ENCODE measurements around the gene RETREG3. TPM values are rescaled to one million over a fixed set of nuclear protein-coding genes. Genes with fewer than 3 reads are reported as not detected.

The RETREG3 gene
- total and polyA plus RNA-seq, 2 of the 13 experiments (the other 11 are each of a cell fraction or from before 2014, with no cell fraction given) = 47.0 to 55.8 TPM

DNA sequence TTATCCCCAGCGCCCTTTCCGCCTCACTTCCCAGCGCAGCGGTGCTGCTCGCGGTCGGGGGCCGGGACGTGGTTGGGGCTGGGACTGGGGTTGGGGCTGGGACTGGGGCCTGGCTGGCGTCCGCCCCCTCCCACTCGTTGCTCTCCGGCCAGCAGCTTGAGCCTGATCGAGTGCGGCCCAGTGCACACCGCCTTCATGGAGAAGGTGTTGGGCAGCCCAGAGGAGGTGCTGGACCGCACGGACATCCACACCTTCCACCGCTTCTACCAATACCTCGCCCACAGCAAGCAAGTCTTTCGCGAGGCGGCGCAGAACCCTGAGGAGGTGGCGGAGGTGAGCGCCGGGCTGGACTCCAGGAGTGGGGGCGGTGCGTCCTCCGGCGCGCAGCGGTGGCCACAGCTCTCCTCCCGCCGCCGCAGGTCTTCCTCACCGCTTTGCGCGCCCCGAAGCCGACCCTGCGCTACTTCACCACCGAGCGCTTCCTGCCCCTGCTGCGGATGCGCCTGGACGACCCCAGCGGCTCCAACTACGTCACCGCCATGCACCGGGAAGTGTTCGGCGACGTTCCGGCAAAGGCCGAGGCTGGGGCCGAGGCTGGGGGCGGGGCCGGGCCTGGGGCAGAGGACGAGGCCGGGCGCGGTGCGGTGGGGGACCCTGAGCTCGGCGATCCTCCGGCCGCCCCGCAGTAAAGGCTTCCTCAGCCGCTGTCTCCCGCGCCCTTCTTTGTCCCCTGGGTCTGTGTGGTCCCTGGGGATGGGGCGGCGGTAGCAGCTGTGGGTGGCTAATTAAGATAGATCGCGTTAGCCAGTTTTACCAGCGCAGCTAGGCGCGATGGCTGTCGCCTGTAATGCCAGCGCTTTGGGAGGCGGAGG is 54.7 kb downstream of the RETREG3 start (continued):
- TF ChIP-seq ETV5 (CRISPR knock-in tag; IDR thresholded peaks at IDR 0.05; ENCODE audit: borderline replicate concordance) (peak; percentile 90), GTF2F1 (IDR thresholded peaks at IDR 0.05; ENCODE audit: low read length) (no peak), ZNF660 (CRISPR knock-in tag; IDR thresholded peaks at IDR 0.05; ENCODE audit: borderline replicate concordance, low read depth) (0 out of 2 replicates have a peak, but pooled peaks have one; percentile 32), ZIK1 (CRISPR knock-in tag; IDR thresholded peaks at IDR 0.05; ENCODE audit: borderline replicate concordance, low read depth) (0 out of 2 replicates have a peak, but pooled peaks have one; percentile 76), SOX5 (CRISPR knock-in tag; IDR thresholded peaks at IDR 0.05; ENCODE audit: borderline replicate concordance) (peak; percentile 72; the same call in 1 of the 2 replicates), HES4 (CRISPR knock-in tag; IDR thresholded peaks at IDR 0.05; ENCODE audit: borderline replicate concordance) (no peak), TAF15 (IDR thresholded peaks at IDR 0.05; ENCODE audit: low read depth, low read length, poor library complexity, severe bottlenecking) (peak; percentile 93), ZNF557 (CRISPR knock-in tag; IDR thresholded peaks at IDR 0.05) (no peak), EP300 (IDR thresholded peaks at IDR 0.05; ENCODE audit: low read depth in 2 of 2, low read length in 2 of 2) (peak in 1 of 2 experiments; percentile 39; a peak in 1 of 4 replicates), EP300 (CRISPR knock-in tag; IDR thresholded peaks at IDR 0.05; ENCODE audit: borderline replicate concordance) (no peak), TBX2 (CRISPR knock-in tag; IDR thresholded peaks at IDR 0.05; ENCODE audit: borderline replicate concordance) (peak; percentile 86), TEAD2 (CRISPR knock-in tag; IDR thresholded peaks at IDR 0.05) (no peak), ZNF780A (CRISPR knock-in tag; IDR thresholded peaks at IDR 0.05) (peak; percentile 70; the same call in 1 of the 2 replicates), ZFP62 (CRISPR knock-in tag; IDR thresholded peaks at IDR 0.05) (no peak), E2F2 (CRISPR knock-in tag; IDR thresholded peaks at IDR 0.05; ENCODE audit: borderline replicate concordance) (peak; percentile 83; the same call in 1 of the 2 replicates), FOSL2 (CRISPR knock-in tag; IDR thresholded peaks at IDR 0.05) (peak; percentile 62), MTA1 (CRISPR knock-in tag; IDR thresholded peaks at IDR 0.05; ENCODE audit: borderline replicate concordance) (peak; percentile 95), CBFB (CRISPR knock-in tag; IDR thresholded peaks at IDR 0.05) (peak; percentile 90), TEF (CRISPR knock-in tag; IDR thresholded peaks at IDR 0.05) (0 out of 2 replicates have a peak, but pooled peaks have one; percentile 57), KLF6 (CRISPR knock-in tag; IDR thresholded peaks at IDR 0.05) (peak; percentile 77; the same call in 1 of the 2 replicates)
- TF ChIP-seq, protein P1, sequence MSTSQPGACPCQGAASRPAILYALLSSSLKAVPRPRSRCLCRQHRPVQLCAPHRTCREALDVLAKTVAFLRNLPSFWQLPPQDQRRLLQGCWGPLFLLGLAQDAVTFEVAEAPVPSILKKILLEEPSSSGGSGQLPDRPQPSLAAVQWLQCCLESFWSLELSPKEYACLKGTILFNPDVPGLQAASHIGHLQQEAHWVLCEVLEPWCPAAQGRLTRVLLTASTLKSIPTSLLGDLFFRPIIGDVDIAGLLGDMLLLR (CRISPR knock-in tag; IDR thresholded peaks at IDR 0.05) = peak; percentile 94
- TF ChIP-seq, protein P2, sequence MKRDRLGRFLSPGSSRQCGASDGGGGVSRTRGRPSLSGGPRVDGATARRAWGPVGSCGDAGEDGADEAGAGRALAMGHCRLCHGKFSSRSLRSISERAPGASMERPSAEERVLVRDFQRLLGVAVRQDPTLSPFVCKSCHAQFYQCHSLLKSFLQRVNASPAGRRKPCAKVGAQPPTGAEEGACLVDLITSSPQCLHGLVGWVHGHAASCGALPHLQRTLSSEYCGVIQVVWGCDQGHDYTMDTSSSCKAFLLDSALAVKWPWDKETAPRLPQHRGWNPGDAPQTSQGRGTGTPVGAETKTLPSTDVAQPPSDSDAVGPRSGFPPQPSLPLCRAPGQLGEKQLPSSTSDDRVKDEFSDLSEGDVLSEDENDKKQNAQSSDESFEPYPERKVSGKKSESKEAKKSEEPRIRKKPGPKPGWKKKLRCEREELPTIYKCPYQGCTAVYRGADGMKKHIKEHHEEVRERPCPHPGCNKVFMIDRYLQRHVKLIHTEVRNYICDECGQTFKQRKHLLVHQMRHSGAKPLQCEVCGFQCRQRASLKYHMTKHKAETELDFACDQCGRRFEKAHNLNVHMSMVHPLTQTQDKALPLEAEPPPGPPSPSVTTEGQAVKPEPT (CRISPR knock-in tag; IDR thresholded peaks at IDR 0.05; ENCODE audit: low read depth) = no peak; the same call in 1 of the 2 replicates
- TF ChIP-seq, protein P3, sequence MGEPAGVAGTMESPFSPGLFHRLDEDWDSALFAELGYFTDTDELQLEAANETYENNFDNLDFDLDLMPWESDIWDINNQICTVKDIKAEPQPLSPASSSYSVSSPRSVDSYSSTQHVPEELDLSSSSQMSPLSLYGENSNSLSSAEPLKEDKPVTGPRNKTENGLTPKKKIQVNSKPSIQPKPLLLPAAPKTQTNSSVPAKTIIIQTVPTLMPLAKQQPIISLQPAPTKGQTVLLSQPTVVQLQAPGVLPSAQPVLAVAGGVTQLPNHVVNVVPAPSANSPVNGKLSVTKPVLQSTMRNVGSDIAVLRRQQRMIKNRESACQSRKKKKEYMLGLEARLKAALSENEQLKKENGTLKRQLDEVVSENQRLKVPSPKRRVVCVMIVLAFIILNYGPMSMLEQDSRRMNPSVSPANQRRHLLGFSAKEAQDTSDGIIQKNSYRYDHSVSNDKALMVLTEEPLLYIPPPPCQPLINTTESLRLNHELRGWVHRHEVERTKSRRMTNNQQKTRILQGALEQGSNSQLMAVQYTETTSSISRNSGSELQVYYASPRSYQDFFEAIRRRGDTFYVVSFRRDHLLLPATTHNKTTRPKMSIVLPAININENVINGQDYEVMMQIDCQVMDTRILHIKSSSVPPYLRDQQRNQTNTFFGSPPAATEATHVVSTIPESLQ (CRISPR knock-in tag; conservative IDR thresholded peaks at IDR 0.05) = no peak

All from HepG2 (cell line).